Activated B cell treated with CpG ODN at 0.5 μM for 24 hours (primary cell): ENCODE results near the gene CYP4F2. TPM values are rescaled to one million over a fixed set of nuclear protein-coding genes. Genes with fewer than 3 reads are reported as not detected.
"Not testable (repeated sequence)": the region's sequence is repeated elsewhere in the genome, so short reads cannot be mapped to it uniquely, and the experiment has no call there.

ENCODE experiments used
- ATAC-seq: fragments of 200-7000 bp; cut with Tn5 transposase; one replicate; pipeline ENCODE4 v1.10.0; 2021; ENCODE audit warnings: low read depth, mild to moderate bottlenecking, moderate library complexity
- CTCF ChIA-PET: fragments of 350-600 bp; sonication (Branson Sonifier 250); formaldehyde crosslinking; loops from one replicate; lab custom pipeline; 2021; ENCODE audit warnings: antibody characterized with exemption; lab: Charles Lee
- POLR2A ChIA-PET: fragments of 350-600 bp; sonication (Branson Sonifier 250); formaldehyde crosslinking; loops from one replicate; lab custom pipeline; 2021; ENCODE audit warnings: antibody characterized with exemption; lab: Charles Lee
- DNase-seq: peaks from one replicate; pipeline ENCODE4 v3.0.0; 2022
- H3K27ac Mint-ChIP-seq: one replicate; pipeline ENCODE4 v1.8.0; 2020; ENCODE audit warnings: mixed read lengths
- H3K27me3 Mint-ChIP-seq: one replicate; pipeline ENCODE4 v1.8.0; 2021; ENCODE audit warnings: mixed read lengths
- H3K36me3 Mint-ChIP-seq: one replicate; pipeline ENCODE4 v1.8.0; 2021; ENCODE audit warnings: low read depth, mixed read lengths
- H3K4me1 Mint-ChIP-seq: one replicate; pipeline ENCODE4 v1.8.0; 2021; ENCODE audit warnings: mixed read lengths
- H3K4me3 Mint-ChIP-seq: one replicate; pipeline ENCODE4 v1.8.0; 2020; ENCODE audit warnings: mild to moderate bottlenecking, mixed read lengths
- H3K9me3 Mint-ChIP-seq: one replicate; pipeline ENCODE4 v1.8.0; 2020; ENCODE audit warnings: mixed read lengths
- intact Hi-C: fragments of 100-400 bp; cut with micrococcal nuclease; formaldehyde crosslinking; loops from one replicate; pipeline ENCODE4 v1.15.1; 2024
- total RNA-seq: library from RNA; stranded (reverse); gene quantifications from 2 replicates; pipeline ENCODE4 v1.2.3, GENCODE V29; 2022
- TF ChIP-seq, protein P1 (sequence below): fragments of 200-600 bp; IDR thresholded peaks from one replicate; pipeline ENCODE4 v1.8.0; 2022; ENCODE audit warnings: antibody characterized with exemption, mild to moderate bottlenecking

CYP4F2 gene
- total RNA-seq, 1 donor from 2014 or later = not detected

DNA sequence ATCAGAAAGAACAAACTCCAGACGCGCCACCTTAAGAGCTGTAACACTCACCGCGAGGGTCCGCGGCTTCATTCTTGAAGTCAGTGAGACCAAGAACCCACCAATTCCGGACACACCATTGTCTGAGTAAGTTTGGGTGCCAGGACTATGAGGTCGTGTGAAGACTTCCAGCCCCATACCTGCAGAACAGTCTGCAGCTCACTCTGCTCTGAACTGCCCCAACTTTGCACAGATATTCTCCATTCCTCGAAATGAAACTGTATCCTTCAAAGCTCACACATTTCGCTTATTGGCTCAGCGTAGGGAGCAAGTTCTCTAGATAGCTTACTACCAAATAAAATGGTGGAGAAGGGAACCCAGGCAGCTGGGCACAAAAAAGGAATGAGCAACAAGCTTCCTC, 2.6 kb upstream of the CYP4F2 start:
- ChIA-PET CTCF (interaction anchor here (0.6 kb wide), 1 partner anchor 63 kb away, joined by 3 read pairs; no protein-coding TSS in a partner anchor), POLR2A (no interaction called here)
- intact Hi-C loops = no loop called here
- TF ChIP-seq, protein P1, sequence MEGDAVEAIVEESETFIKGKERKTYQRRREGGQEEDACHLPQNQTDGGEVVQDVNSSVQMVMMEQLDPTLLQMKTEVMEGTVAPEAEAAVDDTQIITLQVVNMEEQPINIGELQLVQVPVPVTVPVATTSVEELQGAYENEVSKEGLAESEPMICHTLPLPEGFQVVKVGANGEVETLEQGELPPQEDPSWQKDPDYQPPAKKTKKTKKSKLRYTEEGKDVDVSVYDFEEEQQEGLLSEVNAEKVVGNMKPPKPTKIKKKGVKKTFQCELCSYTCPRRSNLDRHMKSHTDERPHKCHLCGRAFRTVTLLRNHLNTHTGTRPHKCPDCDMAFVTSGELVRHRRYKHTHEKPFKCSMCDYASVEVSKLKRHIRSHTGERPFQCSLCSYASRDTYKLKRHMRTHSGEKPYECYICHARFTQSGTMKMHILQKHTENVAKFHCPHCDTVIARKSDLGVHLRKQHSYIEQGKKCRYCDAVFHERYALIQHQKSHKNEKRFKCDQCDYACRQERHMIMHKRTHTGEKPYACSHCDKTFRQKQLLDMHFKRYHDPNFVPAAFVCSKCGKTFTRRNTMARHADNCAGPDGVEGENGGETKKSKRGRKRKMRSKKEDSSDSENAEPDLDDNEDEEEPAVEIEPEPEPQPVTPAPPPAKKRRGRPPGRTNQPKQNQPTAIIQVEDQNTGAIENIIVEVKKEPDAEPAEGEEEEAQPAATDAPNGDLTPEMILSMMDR = no peak
- Mint-ChIP-seq H3K36me3 (no peaks in the 10 kb centered on the region), H3K4me1 (peaks cover 4% of the 10 kb centered on the region), H3K27me3 (peaks cover 32% of the 10 kb centered on the region), H3K9me3 (peaks cover 2% of the 10 kb centered on the region), H3K27ac (no peak overlapping the region), H3K4me3 (no peak overlapping the region)
- ATAC-seq (no peak), DNase-seq (no peak)

DNA sequence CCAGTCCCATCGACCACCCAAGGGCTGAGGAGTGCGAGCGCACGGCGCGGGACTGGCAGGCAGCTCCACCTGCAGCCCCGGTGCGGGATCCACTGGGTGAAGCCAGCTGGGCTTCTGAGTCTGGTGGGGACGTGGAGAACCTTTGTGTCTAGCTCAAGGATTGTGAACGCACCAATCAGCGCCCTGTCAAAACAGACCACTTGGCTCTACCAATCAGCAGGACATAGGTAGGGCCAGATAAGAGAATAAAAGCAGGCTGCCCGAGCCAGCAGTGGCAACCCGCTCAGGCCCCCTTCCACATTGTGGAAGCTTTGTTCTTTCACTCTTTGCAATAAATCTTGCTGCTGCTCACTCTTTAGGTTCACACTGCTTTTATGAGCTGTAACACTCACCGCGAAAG, 2.2 kb upstream of the CYP4F2 start:
- POLR2A ChIA-PET, intact Hi-C loops, H3K36me3 Mint-ChIP-seq, DNase-seq, H3K27ac Mint-ChIP-seq, CTCF ChIA-PET, H3K4me1 Mint-ChIP-seq, ATAC-seq, H3K9me3 Mint-ChIP-seq: not testable (repeated sequence)
- H3K27me3 Mint-ChIP-seq = peaks cover 31% of the 10 kb centered on the region
- peak overlapping the region; percentile 39 for H3K4me3 Mint-ChIP-seq

DNA sequence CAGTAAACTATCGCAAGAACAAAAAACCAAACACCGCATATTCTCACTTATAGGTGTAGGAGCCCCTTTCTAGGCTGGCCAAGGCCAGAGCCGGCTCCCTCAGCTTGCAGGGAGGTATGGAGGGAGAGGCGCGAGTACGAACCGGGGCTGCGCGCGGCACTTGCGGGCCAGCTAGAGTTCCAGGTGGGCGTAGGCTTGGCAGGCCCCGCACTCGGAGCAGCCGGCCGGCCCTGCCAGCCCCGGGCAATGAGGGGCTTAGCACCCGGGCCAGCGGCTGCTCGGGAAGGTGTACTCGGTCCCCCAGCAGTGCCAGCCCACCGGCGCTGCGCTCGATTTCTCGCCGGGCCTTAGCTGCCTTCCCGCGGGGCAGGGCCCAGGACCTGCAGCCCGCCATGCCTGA, 1.7 kb upstream of the CYP4F2 start:
- H3K4me3 Mint-ChIP-seq, POLR2A ChIA-PET, DNase-seq, H3K9me3 Mint-ChIP-seq, ATAC-seq, H3K4me1 Mint-ChIP-seq, H3K27ac Mint-ChIP-seq, intact Hi-C loops, H3K36me3 Mint-ChIP-seq, CTCF ChIA-PET: not testable (repeated sequence)
- H3K27me3 Mint-ChIP-seq = peaks cover 30% of the 10 kb centered on the region

DNA sequence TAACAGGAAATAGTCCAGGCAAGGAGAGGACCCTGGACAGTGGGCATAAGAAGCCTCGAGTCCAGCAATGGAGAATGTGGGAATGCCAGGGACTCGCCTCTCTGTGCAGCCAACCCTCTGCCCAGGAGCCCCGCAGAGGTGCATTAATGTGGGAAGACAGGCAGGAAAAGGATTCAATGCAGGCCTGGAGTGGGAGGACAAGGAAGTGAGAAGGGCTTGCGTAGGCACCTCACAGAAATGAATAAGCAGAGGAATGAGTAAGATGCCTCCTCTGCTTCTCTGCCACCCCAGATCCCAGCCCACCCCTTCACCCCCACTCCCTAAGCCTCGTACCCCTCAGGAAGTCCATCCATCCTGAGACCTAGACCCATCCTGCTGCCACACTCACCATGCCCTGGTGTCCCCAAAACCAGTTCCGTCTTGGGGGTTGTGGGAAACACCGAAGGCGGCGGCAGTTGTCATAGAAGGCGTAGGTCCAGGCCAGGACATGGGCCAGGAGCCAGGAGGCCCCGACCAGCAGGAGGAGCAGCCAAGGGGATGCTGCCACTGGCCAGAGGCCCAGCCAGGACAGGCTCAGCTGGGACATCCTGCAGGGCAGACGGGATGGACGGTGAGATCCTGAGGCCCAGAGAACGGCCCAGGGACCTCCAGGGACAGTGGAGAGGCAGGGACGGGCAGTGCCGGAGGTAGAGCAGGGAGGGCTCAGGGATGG, 692 bp downstream of the CYP4F2 start:
- TF ChIP-seq, protein P1 = no peak
- Mint-ChIP-seq H3K36me3 (no peaks in the 10 kb centered on the region), H3K27me3 (peaks cover 26% of the 10 kb centered on the region), H3K4me3 (no peak overlapping the region), H3K27ac (no peak overlapping the region), H3K9me3 (no peaks in the 10 kb centered on the region), H3K4me1 (peaks cover 4% of the 10 kb centered on the region)
- ChIA-PET CTCF (no interaction called here), POLR2A (no interaction called here)
- ATAC-seq (no peak), DNase-seq (no peak)
- intact Hi-C loops = no loop called here

DNA sequence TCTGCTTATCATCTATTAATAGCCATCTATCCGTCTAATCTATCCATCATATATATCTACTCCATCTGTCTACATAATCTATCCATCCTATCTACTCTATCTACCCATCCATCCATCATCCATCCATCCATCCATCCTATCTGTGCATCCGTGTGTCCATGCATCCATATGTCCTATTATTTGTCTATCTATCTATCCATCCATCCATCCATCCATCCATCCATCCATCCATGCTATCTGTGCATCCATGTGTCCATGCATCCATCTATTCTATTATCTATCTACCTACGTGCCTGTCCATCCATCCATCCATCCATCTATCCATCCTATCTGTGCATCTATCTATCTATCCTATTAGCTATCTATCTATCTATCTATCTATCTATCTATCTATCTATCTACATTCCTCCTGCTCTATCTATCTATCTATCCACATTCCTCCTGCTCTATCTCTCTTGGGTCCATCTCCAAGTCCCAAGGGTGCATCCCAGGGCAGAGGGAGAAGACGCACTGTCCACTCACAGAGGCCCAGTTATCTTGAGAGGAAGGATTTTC, 1.9 kb downstream of the CYP4F2 start:
- Mint-ChIP-seq H3K27ac (no peak overlapping the region), H3K4me1 (peaks cover 4% of the 10 kb centered on the region), H3K9me3 (no peaks in the 10 kb centered on the region), H3K27me3 (peaks cover 22% of the 10 kb centered on the region), H3K4me3 (no peak overlapping the region), H3K36me3 (no peaks in the 10 kb centered on the region)
- no peak for ATAC-seq
- ChIA-PET POLR2A (no interaction called here), CTCF (no interaction called here)
- DNase-seq = no peak
- intact Hi-C loops = no loop called here
- TF ChIP-seq, protein P1 = no peak

DNA sequence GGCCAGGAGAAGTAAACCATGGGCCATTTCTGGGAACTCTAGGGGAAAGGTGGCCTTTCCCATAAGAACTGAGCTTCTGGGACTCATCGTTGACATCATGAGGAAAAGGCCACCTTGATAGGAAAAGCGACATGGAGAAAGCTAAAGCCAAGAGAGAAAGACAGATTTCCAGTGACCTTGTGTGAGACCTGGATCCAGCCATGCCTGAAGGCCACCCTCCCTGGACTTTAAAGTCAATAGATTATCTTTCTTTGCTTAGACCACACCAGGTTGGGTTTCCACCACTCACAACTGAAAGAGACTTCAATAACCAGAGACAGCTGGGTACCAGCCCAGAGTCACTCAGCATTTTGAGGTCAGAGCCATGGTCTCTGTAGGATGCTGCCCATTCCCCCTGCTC, 3.5 kb downstream of the CYP4F2 start:
- H3K36me3 Mint-ChIP-seq = no peaks in the 10 kb centered on the region
- H3K9me3 Mint-ChIP-seq = no peaks in the 10 kb centered on the region
- ATAC-seq (no peak), DNase-seq (no peak)
- no peak overlapping the region for H3K27ac Mint-ChIP-seq
- ChIA-PET POLR2A (no interaction called here), CTCF (no interaction called here)
- H3K27me3 Mint-ChIP-seq = peaks cover 19% of the 10 kb centered on the region
- intact Hi-C loops = no loop called here
- TF ChIP-seq, protein P1 = no peak
- H3K4me1 Mint-ChIP-seq = no peaks in the 10 kb centered on the region
- H3K4me3 Mint-ChIP-seq = no peak overlapping the region
